ENCODE measurements around the gene CASQ2.
"Not testable (repeated sequence)": the region's sequence is repeated elsewhere in the genome, so short reads cannot be mapped to it uniquely, and the experiment has no call there.

The CASQ2 gene

GRCh38 chr1:115780655-115781054, 12.1 kb upstream of the CASQ2 start:
- DNase-seq (ENCODE audit: low spot score) = not testable (repeated sequence)

GRCh38 chr1:115779075-115779474, 10.6 kb upstream of the CASQ2 start:
- DNase-seq (ENCODE audit: low spot score) = not testable (repeated sequence)

- peak; percentile 91 for DNase-seq (ENCODE audit: low spot score)
Observed at GRCh38 chr1:115771847-115772457, 3.4 kb upstream of the CASQ2 start.

- DNase-seq (ENCODE audit: low spot score) = no peak
Observed at GRCh38 chr1:115771094-115771846, 2.8 kb upstream of the CASQ2 start.

- no peak for DNase-seq (ENCODE audit: low spot score)
Observed at GRCh38 chr1:115767403-115767802, 1.1 kb downstream of the CASQ2 start.

- no peak for DNase-seq (ENCODE audit: low spot score)
Observed at GRCh38 chr1:115765091-115765490, 3.4 kb downstream of the CASQ2 start.

GRCh38 chr1:115764541-115764940, 4.0 kb downstream of the CASQ2 start:
- no peak for DNase-seq (ENCODE audit: low spot score)

GRCh38 chr1:115762779-115763178, 5.7 kb downstream of the CASQ2 start:
- no peak for DNase-seq (ENCODE audit: low spot score)

- no peak for DNase-seq (ENCODE audit: low spot score)
Observed at GRCh38 chr1:115761601-115762302, 6.8 kb downstream of the CASQ2 start.

- no peak for DNase-seq (ENCODE audit: low spot score)
Observed at GRCh38 chr1:115757856-115758255, 10.7 kb downstream of the CASQ2 start.

- DNase-seq (ENCODE audit: low spot score) = no peak
Observed at GRCh38 chr1:115757326-115757725, 11.2 kb downstream of the CASQ2 start.

GRCh38 chr1:115755456-115756370, 12.8 kb downstream of the CASQ2 start:
- DNase-seq (ENCODE audit: low spot score) = no peak

GRCh38 chr1:115753830-115754229, 14.7 kb downstream of the CASQ2 start:
- DNase-seq (ENCODE audit: low spot score) = no peak

GRCh38 chr1:115753361-115753760, 15.2 kb downstream of the CASQ2 start:
- DNase-seq (ENCODE audit: low spot score) = no peak

- peak; percentile 23 for DNase-seq (ENCODE audit: low spot score)
Observed at GRCh38 chr1:115748401-115749150, 19.9 kb downstream of the CASQ2 start.

- DNase-seq (ENCODE audit: low spot score) = no peak
Observed at GRCh38 chr1:115746021-115746690, 22.4 kb downstream of the CASQ2 start.

- DNase-seq (ENCODE audit: low spot score) = no peak
Observed at GRCh38 chr1:115744646-115745275, 23.8 kb downstream of the CASQ2 start.

- no peak for DNase-seq (ENCODE audit: low spot score)
Observed at GRCh38 chr1:115740811-115741210, 27.7 kb downstream of the CASQ2 start.

- no peak for DNase-seq (ENCODE audit: low spot score)
Observed at GRCh38 chr1:115732316-115732715, 36.2 kb downstream of the CASQ2 start.

- DNase-seq (ENCODE audit: low spot score) = no peak
Observed at GRCh38 chr1:115729756-115730155, 38.8 kb downstream of the CASQ2 start.
